ENCODE results near the gene NUDT8. TPM values are rescaled to one million over a fixed set of nuclear protein-coding genes. Genes with fewer than 3 reads are reported as not detected.
A peak's percentile ranks its signal among the peaks of the same experiment; 100 is the strongest.

Gene NUDT8
- 31.4 TPM for total RNA-seq
- long read RNA-seq, transcript NUDT8-202 (4 exons, 728 nt) = major isoform, 13 of 17 reads
- long read RNA-seq, partial matches to known transcripts = 0 of 17 reads
- long read RNA-seq, other reads (novel, unspliced or antisense) = 1 of 17 reads

- peak; percentile 92 for DNase-seq (ENCODE audit: low spot score)
- intact Hi-C loops (cut with DNase I) = loop anchor here (5.0 kb wide), 1 partner anchor 47 kb away; the partner anchor contains the start of gene GSTP1
Observed at GRCh38 chr11:67629386-67630227, at the start of gene NUDT8. NUDT8 (minus strand) TSS chr11:67629937; CDS start chr11:67629911, 26 bp downstream.

GRCh38 chr11:67675058-67675747 lies 45.5 kb upstream of the NUDT8 start:
- no peak for DNase-seq (ENCODE audit: low spot score)
- intact Hi-C loops (cut with DNase I) = no loop called here

- no peak for DNase-seq (ENCODE audit: low spot score)
Observed at GRCh38 chr11:67674442-67674871, 44.7 kb upstream of the NUDT8 start, which contains the start of gene ALDH3B2. ALDH3B2 (minus strand) TSS chr11:67674623; CDS start chr11:67666935, 7,688 bp downstream.

GRCh38 chr11:67673902-67674301 lies 44.2 kb upstream of the NUDT8 start:
- no peak for DNase-seq (ENCODE audit: low spot score)
- intact Hi-C loops (cut with DNase I) = no loop called here

More at GRCh38 chr11:67674442-67674871, 44.7 kb upstream of the NUDT8 start, which contains the start of gene ALDH3B2:
- intact Hi-C loops (cut with DNase I) = no loop called here

- intact Hi-C loops (cut with DNase I) = no loop called here
- DNase-seq (ENCODE audit: low spot score) = no peak
Observed at GRCh38 chr11:67673358-67673757, 43.6 kb upstream of the NUDT8 start.

- intact Hi-C loops (cut with DNase I) = no loop called here
- no peak for DNase-seq (ENCODE audit: low spot score)
Observed at GRCh38 chr11:67671211-67671520, 41.4 kb upstream of the NUDT8 start.

- intact Hi-C loops (cut with DNase I) = no loop called here
- no peak for DNase-seq (ENCODE audit: low spot score)
Observed at GRCh38 chr11:67670316-67671210, 40.8 kb upstream of the NUDT8 start.

GRCh38 chr11:67668192-67668551 lies 38.4 kb upstream of the NUDT8 start:
- no peak for DNase-seq (ENCODE audit: low spot score)
- intact Hi-C loops (cut with DNase I) = no loop called here

- no peak for DNase-seq (ENCODE audit: low spot score)
- intact Hi-C loops (cut with DNase I) = no loop called here
Observed at GRCh38 chr11:67667490-67668191, 37.9 kb upstream of the NUDT8 start.

- intact Hi-C loops (cut with DNase I) = no loop called here
- no peak for DNase-seq (ENCODE audit: low spot score)
Observed at GRCh38 chr11:67666676-67667489, 37.1 kb upstream of the NUDT8 start.

- intact Hi-C loops (cut with DNase I) = no loop called here
- no peak for DNase-seq (ENCODE audit: low spot score)
Observed at GRCh38 chr11:67666303-67666645, 36.5 kb upstream of the NUDT8 start.

- no peak for DNase-seq (ENCODE audit: low spot score)
- intact Hi-C loops (cut with DNase I) = no loop called here
Observed at GRCh38 chr11:67665541-67666302, 36.0 kb upstream of the NUDT8 start.

- intact Hi-C loops (cut with DNase I) = no loop called here
- DNase-seq (ENCODE audit: low spot score) = no peak
Observed at GRCh38 chr11:67664696-67665540, 35.2 kb upstream of the NUDT8 start.

GRCh38 chr11:67664213-67664585 lies 34.5 kb upstream of the NUDT8 start:
- DNase-seq (ENCODE audit: low spot score) = no peak
- intact Hi-C loops (cut with DNase I) = no loop called here

- intact Hi-C loops (cut with DNase I) = no loop called here
- no peak for DNase-seq (ENCODE audit: low spot score)
Observed at GRCh38 chr11:67663532-67664212, 33.9 kb upstream of the NUDT8 start.

- intact Hi-C loops (cut with DNase I) = no loop called here
- no peak for DNase-seq (ENCODE audit: low spot score)
Observed at GRCh38 chr11:67662835-67663531, 33.2 kb upstream of the NUDT8 start.
